Uterus (tissue), 4 donors: ENCODE results near the gene PMPCA. TPM values are rescaled to one million over a fixed set of nuclear protein-coding genes. Genes with fewer than 3 reads are reported as not detected.

Experiments used
- DNase-seq, 2 donors: peaks; one replicate each; pipeline ENCODE4 v3.0.0-alpha.2; 2019 to 2020
- H3K27ac ChIP-seq, 2 donors: fragments of 200-600 bp; sonication (generic); 1 replicate in 1 of 2; 2 replicates in 1 of 2; pipeline ENCODE4 v1.5.1; 2016 to 2018
- H3K27me3 ChIP-seq, 2 donors: fragments of 200-600 bp; sonication (generic); one replicate each; pipeline ENCODE4 v1.5.1; 2018 to 2019; ENCODE audit warnings: control low read depth in 1 of 2
- H3K36me3 ChIP-seq, 2 donors: fragments of 200-600 bp; sonication (generic); one replicate each; pipeline ENCODE4 v1.5.1; 2019; ENCODE audit warnings: control low read depth in 1 of 2
- H3K4me1 ChIP-seq, 2 donors: fragments of 200-600 bp; sonication (generic); one replicate each; pipeline ENCODE4 v1.5.1; 2018 to 2019; ENCODE audit warnings: control low read depth in 1 of 2
- H3K4me3 ChIP-seq, 2 donors: fragments of 200-600 bp; sonication (generic); 1 replicate in 1 of 2; 2 replicates in 1 of 2; pipeline ENCODE4 v1.5.1; 2018 to 2019; ENCODE audit warnings: mild to moderate bottlenecking in 1 of 2
- H3K9me3 ChIP-seq, 2 donors: fragments of 200-600 bp; sonication (generic); one replicate each; pipeline ENCODE4 v1.5.1; 2019; ENCODE audit warnings: control low read depth in 1 of 2
- CTCF ChIP-seq, 4 experiments: fragments of 200-600 bp in 2 of 4; fragments of 450-650 bp in 2 of 4; sonication (generic) in 2 of 4; IDR thresholded peaks; one replicate each; pipeline ENCODE4 v1.5.1; 2016 to 2019; ENCODE audit warnings: antibody characterized with exemption in 4 of 4, mild to moderate bottlenecking in 2 of 4, moderate library complexity in 1 of 4
- POLR2A ChIP-seq, 2 donors: fragments of 450-650 bp; IDR thresholded peaks; one replicate each; pipeline ENCODE4 v1.6.1; 2016; ENCODE audit warnings: antibody characterized with exemption in 2 of 2, mild to moderate bottlenecking in 1 of 2, moderate library complexity in 1 of 2
- intact Hi-C: fragments of 100-400 bp; cut with DNase I; formaldehyde crosslinking; loops from one replicate; pipeline ENCODE4 v1.15.1; 2023; ENCODE audit warnings: low total_unique reads
- total RNA-seq, 4 donors: library from RNA; depleted of rRNA in 3 of 4; stranded (reverse); fragments of >200 nt in 3 of 4; gene quantifications; one replicate each; pipeline versions ENCODE4 v1.1.0 to v1.2.4, GENCODE V29; 2014 to 2023
- donor health status: DM: yes; HTN: yes; CAD: no.

The PMPCA gene
- total RNA-seq, 4 donors from 2014 or later: 0.77 to 39.0 (median 29.5) TPM

GRCh38 chr9:136395020-136395340 is 15.5 kb upstream of the PMPCA start:
- Histone ChIP-seq H3K27ac (no peak overlapping the region), H3K4me1 (peaks cover 4 to 7% of the 10 kb centered on the region in 2 donors), H3K9me3 (no peaks in the 10 kb centered on the region), H3K27me3 (no peaks in the 10 kb centered on the region), H3K36me3 (no peaks in the 10 kb centered on the region), H3K4me3 (no peak overlapping the region)
- TF ChIP-seq POLR2A (IDR thresholded peaks at IDR 0.05) (no peak), CTCF (IDR thresholded peaks at IDR 0.05) (no peak)
- DNase-seq: no peak
- intact Hi-C loops: no loop called here

- H3K4me1 ChIP-seq: peaks cover 4 to 7% of the 10 kb centered on the region in 2 donors
- DNase-seq: no peak
- intact Hi-C loops: no loop called here
- no peak for TF ChIP-seq CTCF (IDR thresholded peaks at IDR 0.05)
- TF ChIP-seq POLR2A (IDR thresholded peaks at IDR 0.05): no peak
- no peak overlapping the region for H3K4me3 ChIP-seq
- H3K27ac ChIP-seq: no peak overlapping the region
- H3K27me3 ChIP-seq: no peaks in the 10 kb centered on the region
- no peaks in the 10 kb centered on the region for H3K36me3 ChIP-seq
- no peaks in the 10 kb centered on the region for H3K9me3 ChIP-seq
Measured at GRCh38 chr9:136395345-136396218, 14.9 kb upstream of the PMPCA start.

- intact Hi-C loops: no loop called here
- no peak for TF ChIP-seq POLR2A (IDR thresholded peaks at IDR 0.05)
- TF ChIP-seq CTCF (IDR thresholded peaks at IDR 0.05): no peak
- H3K36me3 ChIP-seq: no peaks in the 10 kb centered on the region
Measured at GRCh38 chr9:136396219-136396515, 14.3 kb upstream of the PMPCA start.

GRCh38 chr9:136397643-136398042 is 12.8 kb upstream of the PMPCA start:
- Histone ChIP-seq H3K9me3 (no peaks in the 10 kb centered on the region), H3K4me3 (no peak overlapping the region), H3K36me3 (no peaks in the 10 kb centered on the region), H3K27ac (no peak overlapping the region), H3K4me1 (peaks cover 4 to 7% of the 10 kb centered on the region in 2 donors), H3K27me3 (no peaks in the 10 kb centered on the region)
- DNase-seq: no peak
- intact Hi-C loops: no loop called here
- no peak for TF ChIP-seq POLR2A (IDR thresholded peaks at IDR 0.05)
- TF ChIP-seq CTCF (IDR thresholded peaks at IDR 0.05): no peak

More at GRCh38 chr9:136396219-136396515, 14.3 kb upstream of the PMPCA start:
- Histone ChIP-seq H3K9me3 (no peaks in the 10 kb centered on the region), H3K27me3 (no peaks in the 10 kb centered on the region), H3K4me1 (peaks cover 4 to 7% of the 10 kb centered on the region in 2 donors), H3K4me3 (no peak overlapping the region), H3K27ac (no peak overlapping the region)
- no peak for DNase-seq

- intact Hi-C loops: no loop called here
- Histone ChIP-seq H3K9me3 (no peaks in the 10 kb centered on the region), H3K27ac (no peak overlapping the region), H3K4me3 (no peak overlapping the region), H3K27me3 (no peaks in the 10 kb centered on the region), H3K36me3 (no peaks in the 10 kb centered on the region), H3K4me1 (peaks cover 4 to 7% of the 10 kb centered on the region in 2 donors)
- no peak for TF ChIP-seq POLR2A (IDR thresholded peaks at IDR 0.05)
- TF ChIP-seq CTCF (IDR thresholded peaks at IDR 0.05): no peak
- DNase-seq: no peak
Measured at GRCh38 chr9:136398286-136398685, 12.2 kb upstream of the PMPCA start.
